Stimulated activated naive CD4-positive, alpha-beta T cell (primary cell): ENCODE measurements around the gene FOXN1.
"Not testable (repeated sequence)": the region's sequence is repeated elsewhere in the genome, so short reads cannot be mapped to it uniquely, and the experiment has no call there.

Source experiments
- DNase-seq, 6 experiments: peaks; one replicate each; lab custom pipeline; 2025; lab: John Stamatoyannopoulos, UW

The FOXN1 gene

DNA sequence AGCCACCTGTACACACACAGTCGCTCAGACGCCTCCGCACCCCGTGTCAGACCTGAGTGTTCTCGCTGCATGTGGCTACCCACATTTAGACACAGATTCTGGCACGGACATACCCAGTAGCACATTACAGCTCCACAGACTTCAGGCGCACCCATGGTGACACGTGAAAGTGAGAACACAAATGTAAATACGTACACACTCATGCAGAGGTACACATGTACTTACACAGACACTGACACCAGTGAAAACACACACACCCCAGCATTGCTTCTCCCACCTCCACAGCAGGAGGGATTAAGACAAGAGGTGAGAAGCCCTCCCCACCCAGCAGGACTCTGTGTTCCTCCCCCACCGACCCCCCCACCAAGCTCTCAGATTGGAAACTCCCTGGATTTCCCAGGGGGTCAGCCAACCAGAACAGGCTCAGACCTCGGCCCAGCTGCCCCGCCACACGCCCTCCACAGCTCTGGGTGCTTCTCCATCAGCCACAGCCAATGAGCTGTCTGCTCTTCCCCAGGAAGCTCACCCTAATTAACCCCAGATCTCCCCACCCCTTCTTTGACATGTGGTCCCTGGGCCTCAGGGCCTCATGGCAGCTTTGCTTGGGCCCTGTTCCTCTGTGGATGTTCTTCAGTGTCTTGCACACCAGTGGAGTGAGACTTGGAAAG, 5.3 kb upstream of the FOXN1 start:
- no peak for DNase-seq

DNA sequence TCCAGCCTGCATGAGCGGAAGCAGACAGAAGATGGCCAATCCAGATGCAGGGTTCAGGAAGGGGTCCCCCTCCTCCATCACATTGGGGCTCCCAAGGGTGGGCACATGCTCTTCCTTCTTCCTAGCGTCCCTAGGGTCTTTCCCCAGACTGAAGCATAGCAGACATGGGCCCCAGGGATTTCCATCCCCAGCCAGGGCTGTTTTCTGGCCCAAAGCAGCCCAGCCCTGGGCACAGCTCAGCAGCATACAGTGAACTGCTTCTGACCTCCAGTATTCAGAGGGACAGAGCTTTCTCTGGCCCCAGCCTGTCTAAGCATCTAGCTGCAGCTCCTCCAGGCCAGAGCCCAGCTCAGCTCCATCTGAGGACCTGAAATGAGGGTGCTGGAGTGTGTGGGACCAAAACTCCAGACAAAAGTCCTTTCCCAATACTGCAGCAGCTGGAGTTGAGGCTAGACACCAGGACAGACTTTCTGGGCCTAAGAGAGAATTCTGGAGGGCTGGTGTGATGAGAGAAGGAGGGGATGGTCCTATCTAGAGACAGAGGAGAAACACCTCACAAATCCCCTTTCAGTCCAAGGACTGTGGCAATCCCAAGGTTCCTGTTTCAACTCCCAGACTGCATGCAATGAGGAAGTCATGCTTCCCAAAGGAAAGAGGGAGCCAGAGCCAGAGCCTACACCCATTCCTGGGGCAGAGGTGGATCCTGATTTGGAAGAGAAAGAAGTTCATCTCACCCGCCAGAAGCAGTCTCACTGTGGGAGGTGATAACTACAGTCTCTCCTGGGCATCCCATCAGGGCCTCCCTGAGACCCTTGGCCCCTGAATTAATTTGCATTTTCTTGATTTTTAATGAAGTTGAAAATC, 4.5 kb upstream of the FOXN1 start:
- DNase-seq: no peak

DNA sequence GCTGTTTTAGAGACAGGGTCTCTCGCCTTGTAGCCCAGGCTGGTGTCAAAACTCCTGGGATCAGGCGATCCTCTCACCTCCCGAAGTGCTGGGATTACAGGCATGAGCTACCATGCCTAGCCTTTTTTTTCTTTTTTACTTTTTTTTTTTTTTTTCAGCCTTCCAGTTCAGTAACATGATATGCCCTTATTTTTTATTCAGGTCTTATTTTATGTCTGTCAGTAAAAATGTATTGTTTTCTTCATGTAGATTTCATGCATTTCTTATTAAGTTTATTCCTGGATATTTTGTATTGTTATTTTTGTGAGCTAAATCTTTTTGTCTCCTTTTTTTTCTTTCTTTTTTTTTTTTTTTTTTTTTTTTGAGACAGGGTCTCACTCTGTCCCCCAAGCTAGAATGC, 2.7 kb upstream of the FOXN1 start:
- no peak for DNase-seq

DNA sequence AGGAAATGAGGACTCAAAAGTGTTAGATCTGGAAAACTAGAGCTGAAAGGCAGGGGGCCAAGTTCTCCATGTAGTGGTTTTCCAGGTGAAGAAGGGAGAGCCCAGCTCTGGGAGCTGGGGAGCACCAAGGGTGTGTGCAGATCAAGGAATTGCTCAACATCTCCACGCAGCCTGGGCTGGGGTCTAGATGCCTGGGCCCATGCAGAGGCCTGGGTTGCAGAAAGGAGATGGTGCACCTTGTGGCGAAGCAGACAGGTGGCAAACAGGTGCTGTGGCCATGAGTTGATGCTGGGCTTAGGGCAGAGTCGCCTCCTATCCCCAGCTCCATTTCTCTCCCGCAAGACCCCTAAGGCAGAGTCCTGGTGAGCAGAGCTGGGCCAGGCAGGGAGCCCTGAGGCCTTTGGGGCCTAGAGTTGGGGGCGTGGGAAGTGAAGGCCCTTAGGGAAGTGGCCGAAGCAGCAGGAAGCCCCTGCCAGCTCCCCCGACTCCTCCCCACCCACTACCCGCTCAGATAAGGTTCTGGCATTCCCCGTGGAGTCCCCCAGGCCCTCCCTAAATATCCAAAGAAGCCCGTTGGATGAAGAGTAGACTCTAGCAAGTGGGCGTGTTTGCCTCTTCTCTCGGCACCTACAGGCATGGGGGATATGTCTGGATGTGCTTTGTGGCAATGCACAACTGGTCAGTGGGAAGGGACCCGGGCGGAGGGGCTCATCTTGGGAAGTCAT, 777 bp downstream of the FOXN1 start:
- no peak for DNase-seq

DNA sequence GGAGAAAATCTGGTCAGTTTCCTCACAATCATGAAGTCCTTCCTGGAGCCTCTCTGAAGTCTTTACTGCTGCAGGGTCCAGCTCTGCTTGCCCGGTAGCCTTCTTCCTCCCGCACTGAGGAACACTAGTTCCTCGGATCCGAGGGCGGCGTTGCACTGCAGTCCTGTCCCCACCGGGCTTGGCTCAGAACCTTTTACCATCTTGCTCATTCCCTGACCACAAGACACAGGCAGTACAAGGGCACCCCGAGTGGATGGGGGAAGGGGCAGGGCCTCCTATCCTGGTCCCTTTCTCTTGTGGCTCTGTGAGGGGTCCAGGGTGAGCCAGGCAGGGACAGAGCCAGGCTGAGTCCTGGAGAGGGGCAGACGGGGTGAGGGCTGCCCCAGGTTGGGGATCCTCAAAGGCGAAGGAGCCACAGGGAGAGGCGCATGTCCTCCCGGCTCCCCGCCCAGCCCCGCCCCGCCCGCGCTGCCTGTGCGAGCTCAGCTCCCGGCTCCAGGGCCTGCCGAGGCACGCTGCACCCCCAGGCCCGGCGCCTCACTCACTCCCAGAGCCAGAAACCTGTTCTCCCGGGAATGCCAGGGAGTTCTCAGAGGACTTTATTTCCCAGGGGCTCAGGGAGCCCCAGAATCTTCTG, 1.5 kb downstream of the FOXN1 start:
- no peak for DNase-seq

DNA sequence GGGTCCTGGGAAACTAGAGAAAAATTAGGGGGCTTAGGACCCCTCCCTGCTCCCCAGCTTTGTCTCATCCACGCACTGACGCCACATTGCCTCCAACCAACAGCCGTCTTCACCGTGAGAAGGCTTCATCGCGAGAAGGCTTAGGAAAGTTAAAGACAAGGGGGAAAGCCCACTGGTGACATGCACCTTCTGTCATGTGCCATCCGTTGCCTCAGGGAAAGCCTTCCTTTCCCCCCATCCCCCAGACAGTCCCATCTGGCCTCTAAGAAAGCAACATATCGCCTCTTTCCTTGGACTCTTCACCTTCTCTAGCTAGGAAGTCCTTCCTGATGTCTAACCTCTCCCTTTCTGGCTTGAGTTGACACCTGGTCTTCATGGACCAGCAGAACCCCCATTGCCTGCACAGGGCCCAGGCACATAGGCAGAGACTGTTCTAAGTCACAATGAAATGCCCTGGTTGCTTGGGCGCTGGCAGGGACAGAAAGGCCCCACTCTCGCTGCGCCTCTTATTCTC, 2.1 kb downstream of the FOXN1 start:
- DNase-seq: no peak

DNA sequence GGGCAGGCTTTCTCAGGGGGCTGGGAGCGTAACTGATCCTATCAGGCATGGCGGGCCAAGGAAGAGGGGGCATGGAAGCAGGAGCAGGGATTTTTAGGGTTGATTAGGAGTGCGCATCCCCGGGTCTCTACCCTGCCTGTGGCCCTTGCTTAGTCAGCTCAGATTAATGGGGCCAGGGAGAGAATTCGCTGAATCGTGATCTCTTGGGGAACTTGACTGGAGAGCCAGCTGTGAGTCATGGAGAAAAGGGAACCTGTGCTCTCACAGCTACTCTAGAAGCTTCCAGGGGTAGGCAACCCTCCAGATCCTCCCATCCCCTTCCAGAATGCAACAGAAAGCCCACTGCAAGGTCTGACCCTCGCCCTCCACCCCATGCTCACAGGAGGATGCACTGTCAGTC, 3.6 kb downstream of the FOXN1 start:
- no peak for DNase-seq

DNA sequence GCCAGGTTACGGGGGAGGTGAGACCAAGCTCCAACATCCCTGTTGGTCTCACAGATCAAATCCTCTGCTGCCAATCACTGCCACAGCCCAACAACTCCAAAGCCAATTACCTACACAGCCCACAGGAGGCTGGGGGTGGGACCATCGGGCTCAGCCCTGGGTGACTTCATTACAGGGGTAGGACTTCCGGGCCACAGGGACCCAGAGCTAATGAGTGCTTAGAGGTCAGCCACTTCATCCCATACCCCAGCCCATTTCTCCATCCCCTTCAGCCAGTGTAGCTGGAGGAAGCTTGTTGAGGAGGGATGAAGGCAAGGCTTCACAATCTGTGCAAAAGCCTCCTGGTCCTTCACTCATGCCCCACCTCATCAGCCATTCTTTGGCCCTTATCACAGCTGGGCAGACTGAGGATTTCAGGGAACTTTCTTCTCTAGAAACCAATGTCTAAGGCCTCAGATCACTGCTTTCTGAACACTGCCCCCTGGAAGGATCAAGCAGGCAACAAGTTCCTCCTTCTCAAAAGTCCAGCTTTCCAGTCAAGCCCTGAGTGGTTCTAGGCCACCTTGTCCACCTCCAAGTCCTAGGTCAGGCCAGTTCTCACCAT, 5.8 kb downstream of the FOXN1 start:
- no peak for DNase-seq

DNA sequence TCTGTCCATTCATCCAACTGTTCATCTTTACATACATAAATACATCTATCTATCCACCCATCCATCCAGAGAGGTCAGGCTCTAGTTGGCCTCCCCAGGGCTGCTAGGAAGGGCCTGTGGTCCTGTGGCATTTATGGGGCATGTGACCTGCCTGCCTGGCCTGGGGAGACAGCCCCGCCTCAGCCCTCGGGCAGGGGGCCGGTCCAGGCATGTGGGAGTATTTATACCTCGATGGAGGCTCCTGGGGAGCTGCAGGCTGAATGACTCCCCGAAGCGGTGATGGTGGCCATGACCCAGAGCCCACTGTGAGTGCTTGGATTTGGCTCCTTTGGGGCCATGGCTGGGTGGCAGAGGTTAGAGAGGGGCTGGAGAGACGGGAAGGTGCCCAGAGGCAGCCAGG, 7.3 kb downstream of the FOXN1 start:
- DNase-seq: no peak

DNA sequence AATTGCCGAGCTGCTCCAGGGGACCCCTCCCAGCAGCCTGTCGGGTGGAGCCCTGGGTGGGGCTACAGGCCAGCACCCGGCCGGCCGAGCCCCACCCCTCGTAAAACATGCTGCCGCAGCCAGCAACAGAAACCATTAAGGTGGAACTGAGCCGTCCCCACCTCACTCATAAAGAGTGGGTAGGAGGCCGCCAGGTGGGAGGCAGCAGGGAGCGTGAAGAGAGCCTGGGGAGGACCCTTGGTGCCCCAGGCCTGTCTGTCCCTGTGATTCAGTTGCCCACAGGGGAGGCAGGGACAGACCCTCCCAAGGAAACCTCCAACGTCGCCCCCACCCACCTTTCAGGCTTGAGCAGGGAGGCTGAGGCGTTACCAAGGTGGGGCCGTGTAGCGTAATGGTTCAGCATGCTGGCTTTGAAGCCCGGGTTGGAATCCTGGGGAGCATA, 8.4 kb downstream of the FOXN1 start:
- DNase-seq: no peak

DNA sequence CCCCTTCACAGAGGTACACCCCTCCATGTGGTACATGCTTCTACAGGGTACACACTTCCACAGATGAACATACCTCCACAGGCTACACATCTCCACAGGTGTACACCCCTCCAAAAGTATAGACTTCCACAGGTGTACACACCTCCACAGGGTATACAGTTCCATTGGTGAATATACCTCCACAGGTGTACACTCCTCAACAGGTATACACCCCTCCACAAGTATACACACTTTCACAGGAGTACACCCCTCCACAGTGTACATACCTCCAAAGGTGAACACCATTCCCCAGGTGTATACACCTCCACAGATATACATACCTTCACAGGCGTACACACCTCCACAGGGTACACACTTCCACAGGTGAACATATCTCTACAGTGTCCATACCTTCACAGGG, 9.4 kb downstream of the FOXN1 start:
- no peak for DNase-seq

DNA sequence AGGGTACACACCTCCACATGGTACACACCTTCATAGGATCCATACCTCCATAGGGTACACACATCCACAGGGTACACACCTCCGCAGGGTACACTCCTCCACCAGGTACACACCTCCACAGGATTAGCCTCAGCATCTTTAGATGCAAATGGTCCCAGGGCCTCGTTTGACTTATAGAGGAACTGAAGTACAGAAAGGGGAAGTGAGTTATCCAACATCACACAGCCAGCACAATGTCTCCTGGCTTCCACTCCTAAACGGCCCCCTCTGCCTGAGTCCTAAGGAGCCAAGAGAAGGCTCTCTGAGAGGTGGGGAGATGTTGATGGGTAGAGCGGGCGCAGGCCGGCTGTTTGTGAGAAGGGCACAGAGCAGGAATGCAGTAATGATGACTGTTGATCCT, 12.0 kb downstream of the FOXN1 start:
- no peak for DNase-seq

DNA sequence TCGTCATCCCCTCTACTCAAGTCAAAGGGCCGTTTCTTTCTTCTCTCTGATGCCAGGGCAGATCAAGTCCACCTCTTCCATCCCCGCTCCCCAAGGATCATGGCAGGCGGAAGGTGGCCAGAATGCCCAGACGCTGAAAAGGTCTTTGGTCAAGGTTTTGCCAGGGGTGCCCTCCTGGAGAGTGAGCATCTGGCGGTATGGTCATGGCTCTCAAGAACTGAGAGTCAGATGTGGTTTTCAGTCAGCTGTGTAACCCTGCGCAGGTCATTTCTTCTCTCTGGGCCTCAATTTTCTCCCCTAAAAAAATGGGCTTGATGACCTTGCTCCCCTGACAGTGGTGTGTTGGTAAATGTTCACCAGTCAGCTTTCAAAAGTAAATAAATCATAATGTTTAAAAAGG, 12.4 kb downstream of the FOXN1 start:
- DNase-seq: no peak

DNA sequence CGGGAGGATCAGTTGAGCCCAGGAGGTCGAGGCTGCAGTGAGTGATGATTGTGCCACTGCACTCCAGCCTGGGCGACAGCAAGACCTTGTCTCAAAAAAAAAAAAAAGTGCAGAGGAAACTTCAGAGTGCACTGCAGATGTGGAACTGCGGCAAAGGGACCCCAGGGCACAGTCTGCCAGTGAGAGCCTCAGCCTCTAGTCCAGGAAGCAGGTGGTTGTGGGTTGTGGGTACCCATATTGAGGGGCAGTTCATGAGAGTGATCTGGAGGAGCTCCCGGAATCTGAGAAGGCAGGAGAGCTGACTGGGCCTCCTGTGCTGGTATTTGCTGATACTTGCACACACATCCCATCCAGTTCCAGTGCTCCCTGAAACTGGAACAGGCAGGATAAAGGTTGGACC, 13.1 kb downstream of the FOXN1 start:
- no peak for DNase-seq

DNA sequence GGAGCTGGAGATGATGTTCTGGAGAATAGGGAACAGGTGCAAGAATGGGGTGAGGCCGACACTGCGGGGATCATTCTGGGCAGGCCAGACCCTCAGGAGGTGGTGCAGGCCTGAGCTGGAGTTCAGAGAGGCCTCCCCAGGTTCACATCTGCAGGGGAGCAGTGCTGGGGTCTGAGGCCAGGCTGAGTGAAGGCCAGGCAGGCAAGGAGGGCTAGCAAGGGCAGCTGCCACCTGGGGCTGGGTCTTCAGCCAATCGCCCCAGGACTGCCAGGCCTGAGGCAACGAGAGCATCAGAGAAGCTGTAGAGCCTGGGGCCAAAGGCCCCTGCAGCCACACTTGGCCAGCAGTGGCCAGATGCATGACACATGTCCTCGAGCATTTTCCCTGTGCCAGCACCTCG, 14.5 kb downstream of the FOXN1 start:
- no peak for DNase-seq

DNA sequence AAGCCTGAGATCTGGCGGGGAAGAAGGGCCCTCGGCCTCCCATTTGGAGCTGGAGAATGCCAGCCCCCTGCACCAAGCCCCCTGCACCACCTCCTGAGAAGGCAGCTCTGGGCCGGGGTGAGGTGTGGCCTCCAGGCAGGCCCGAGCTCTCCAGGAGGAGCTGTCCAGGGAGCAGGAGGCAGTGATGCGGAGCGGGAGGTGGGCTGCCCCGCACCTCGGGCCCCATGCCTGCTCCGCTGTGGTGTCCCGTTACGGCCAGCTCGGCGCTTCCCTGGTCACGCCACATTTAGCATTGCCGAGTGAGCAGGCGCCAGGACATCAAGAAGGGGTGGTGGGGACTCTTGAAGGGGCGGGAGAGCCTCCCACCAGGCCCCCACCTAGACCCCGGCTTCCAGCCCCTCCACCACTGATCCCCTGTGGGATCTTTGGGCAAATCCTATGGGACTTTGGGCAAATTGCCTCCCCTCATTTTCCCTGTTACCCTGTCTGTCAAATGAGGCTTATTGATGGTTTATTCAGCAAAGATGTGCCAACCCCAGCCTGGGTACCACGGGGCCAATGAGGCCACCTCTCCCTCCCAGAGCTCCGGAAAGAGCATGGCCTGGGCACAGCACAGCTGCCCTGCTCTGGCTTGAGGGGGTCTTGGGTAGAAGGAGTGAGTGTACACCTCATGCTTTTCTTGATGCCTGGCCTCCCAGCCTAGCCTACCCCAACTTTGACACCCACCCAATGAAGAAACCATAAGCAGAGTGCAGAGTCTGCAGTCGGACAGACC, 15.3 kb downstream of the FOXN1 start:
- no peak for DNase-seq

DNA sequence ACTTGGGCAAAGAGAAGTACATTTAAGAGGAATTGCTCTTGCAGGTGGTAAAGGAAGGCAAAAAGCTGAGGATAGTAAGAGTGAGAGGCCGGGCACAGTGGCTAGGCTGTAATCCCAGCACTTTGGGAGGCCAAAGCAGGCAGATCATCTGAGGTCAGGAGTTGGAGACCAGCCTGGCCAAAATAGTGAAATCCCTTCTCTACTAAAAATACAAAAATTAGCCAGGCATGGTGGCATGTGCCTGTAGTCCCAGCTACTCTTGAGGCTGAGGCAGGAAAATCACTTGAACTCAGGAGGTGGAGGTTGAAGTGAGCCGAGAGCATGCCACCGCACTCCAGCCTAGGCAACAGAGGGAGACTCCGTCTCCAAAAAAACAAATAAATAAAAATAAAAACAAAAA, 16.1 kb downstream of the FOXN1 start:
- DNase-seq: not testable (repeated sequence)

DNA sequence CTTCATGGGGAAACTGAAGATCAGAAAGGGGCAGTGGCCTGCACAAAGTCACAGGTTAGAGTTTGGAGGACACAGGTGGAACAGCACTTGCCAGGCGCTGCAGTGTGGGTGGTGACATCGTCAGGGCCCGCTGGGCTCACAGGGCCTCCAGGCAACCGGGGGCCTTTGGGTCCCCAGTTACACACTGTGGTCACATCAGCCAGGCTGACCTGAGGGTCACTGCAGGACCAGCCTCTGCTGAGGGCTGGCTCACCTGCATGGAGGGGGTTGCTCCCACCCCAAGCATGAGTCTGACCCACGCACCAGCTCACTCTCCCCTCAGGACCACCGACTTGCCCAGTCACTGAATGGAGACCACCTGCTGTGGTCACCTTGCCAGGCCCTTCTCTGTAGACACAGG, 17.0 kb downstream of the FOXN1 start:
- no peak for DNase-seq

DNA sequence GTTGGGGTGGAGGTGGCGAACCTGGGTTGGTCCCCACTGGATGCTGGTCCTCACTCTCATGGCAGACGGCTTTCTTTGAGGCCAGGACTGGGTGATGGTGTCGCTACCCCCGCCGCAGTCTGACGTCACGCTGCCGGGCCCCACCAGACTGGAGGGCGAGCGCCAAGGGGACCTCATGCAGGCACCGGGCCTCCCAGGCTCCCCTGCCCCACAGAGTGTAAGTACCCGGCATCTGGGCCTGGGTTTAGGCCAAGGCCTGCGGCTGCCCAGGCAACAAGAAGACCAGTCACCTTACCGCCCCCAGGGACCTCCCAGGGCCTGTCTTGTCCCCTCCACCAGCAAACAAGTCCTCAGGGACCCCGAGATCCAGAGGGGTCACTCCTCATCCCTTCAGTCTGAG, 17.7 kb downstream of the FOXN1 start:
- no peak for DNase-seq

DNA sequence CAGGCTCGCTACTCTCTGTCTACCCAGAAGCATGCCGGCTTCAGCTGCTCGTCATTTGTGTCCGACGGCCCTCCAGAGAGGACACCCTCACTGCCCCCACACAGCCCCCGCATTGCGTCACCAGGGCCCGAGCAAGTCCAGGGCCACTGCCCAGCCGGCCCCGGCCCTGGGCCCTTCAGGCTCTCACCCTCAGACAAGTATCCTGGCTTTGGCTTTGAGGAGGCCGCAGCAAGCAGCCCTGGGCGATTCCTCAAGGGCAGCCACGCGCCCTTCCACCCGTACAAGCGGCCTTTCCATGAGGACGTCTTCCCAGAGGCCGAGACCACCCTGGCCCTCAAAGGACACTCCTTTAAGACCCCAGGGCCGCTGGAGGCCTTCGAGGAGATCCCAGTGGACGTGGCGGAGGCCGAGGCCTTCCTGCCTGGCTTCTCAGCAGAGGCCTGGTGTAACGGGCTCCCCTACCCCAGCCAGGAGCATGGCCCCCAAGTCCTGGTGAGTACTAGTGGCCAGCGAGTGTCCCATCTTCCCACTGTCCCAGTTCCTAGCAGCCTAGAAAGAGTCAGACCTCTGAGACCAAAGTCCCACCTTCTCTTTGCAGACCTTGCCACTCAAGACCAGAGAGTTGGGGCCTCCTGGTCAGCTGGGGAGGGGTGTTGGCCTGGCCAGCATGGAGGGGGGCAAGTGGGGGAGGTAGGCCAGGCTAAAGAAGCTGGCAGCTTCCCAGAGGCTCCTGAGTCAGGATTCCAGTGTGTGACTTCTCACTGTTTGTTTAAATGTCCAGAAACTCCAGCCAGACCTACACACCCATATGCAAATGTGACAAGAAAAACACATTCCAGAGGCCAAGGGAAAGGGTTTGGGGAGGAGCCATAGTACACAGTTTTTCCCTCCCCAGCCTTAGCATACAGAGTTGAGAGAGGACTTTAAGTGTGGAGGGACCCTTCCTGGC, 18.6 kb downstream of the FOXN1 start:
- no peak for DNase-seq
